ENCODE measurements around the gene GAB1.

DNA sequence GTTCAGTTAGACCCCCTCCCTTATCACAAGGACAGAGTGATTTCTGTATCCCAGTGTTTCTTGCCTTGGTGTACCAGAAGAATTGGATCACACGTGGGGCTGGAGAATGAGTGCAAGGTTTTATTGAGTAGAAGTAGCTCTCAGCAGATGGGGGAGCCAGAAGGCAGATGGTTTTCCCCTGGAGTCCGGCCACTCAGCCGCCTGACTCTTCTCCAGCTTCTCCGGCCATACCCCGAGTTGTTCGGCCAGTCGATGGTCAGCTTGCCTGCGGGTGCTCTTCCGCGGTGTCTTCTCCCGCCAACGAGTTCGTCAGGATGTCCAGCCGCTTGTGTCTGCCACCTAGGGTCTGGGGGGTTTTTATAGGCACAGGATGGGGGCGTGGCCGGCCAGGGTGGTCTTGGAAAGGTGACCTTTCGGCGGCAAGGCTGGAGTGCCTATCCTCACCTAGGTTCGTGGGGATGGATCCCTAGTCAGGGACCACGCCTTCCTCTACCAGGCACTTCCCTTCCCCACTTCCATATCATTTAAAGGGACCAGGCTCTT lies 14.5 kb downstream of the GAB1 start:
- TF ChIP-seq, protein P1, sequence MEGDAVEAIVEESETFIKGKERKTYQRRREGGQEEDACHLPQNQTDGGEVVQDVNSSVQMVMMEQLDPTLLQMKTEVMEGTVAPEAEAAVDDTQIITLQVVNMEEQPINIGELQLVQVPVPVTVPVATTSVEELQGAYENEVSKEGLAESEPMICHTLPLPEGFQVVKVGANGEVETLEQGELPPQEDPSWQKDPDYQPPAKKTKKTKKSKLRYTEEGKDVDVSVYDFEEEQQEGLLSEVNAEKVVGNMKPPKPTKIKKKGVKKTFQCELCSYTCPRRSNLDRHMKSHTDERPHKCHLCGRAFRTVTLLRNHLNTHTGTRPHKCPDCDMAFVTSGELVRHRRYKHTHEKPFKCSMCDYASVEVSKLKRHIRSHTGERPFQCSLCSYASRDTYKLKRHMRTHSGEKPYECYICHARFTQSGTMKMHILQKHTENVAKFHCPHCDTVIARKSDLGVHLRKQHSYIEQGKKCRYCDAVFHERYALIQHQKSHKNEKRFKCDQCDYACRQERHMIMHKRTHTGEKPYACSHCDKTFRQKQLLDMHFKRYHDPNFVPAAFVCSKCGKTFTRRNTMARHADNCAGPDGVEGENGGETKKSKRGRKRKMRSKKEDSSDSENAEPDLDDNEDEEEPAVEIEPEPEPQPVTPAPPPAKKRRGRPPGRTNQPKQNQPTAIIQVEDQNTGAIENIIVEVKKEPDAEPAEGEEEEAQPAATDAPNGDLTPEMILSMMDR (IDR thresholded peaks at IDR 0.05), result no peak
- no peak for TF ChIP-seq EZH2 (IDR thresholded peaks at IDR 0.05; ENCODE audit: borderline replicate concordance, insufficient read depth, low read depth, low read length, poor library complexity, severe bottlenecking)
